Liver (tissue), 9 donors: Measurements from ENCODE around the gene ANKRD45. TPM values are rescaled to one million over a fixed set of nuclear protein-coding genes. Genes with fewer than 3 reads are reported as not detected.

ENCODE experiments used
- DNase-seq: peaks from one replicate; pipeline ENCODE4 v3.0.0-alpha.2; 2017; ENCODE audit warnings: low spot score
- H3K27ac ChIP-seq, 2 donors: one replicate each; pipeline ENCODE4 v1.7.0; 2013; ENCODE audit warnings: inconsistent platforms in 2 of 2, low read length in 2 of 2, control low read depth in 1 of 2, low read depth in 1 of 2, mild to moderate bottlenecking in 1 of 2
- H3K27me3 ChIP-seq, 4 donors: one replicate each; pipeline versions ENCODE4 v1.6.1 to v1.7.0; 2013; ENCODE audit warnings: low read length in 3 of 4, inconsistent platforms in 1 of 4, mild to moderate bottlenecking in 1 of 4, moderate library complexity in 1 of 4; ENCODE audit not compliant: control insufficient read depth in 4 of 4, insufficient read depth in 4 of 4
- H3K36me3 ChIP-seq, 4 donors: one replicate each; pipeline versions ENCODE4 v1.6.1 to v1.7.0; 2013; ENCODE audit warnings: low read length in 3 of 4, mild to moderate bottlenecking in 3 of 4, low read depth in 1 of 4, moderate library complexity in 1 of 4; ENCODE audit not compliant: control insufficient read depth in 4 of 4, insufficient read depth in 3 of 4
- H3K4me1 ChIP-seq, 4 donors: one replicate each; pipeline versions ENCODE4 v1.6.1 to v1.7.0; 2013; ENCODE audit warnings: low read length in 3 of 4, mild to moderate bottlenecking in 3 of 4, moderate library complexity in 1 of 4; ENCODE audit not compliant: control insufficient read depth in 4 of 4, insufficient read depth in 4 of 4
- H3K4me3 ChIP-seq, 3 donors: one replicate each; pipeline versions ENCODE4 v1.6.1 to v1.7.0; 2013; ENCODE audit warnings: low read length in 3 of 3, control low read depth in 1 of 3, low read depth in 1 of 3, mild to moderate bottlenecking in 1 of 3
- H3K9ac ChIP-seq, 2 donors: one replicate each; pipeline ENCODE4 v1.7.0; 2013; ENCODE audit warnings: low read length in 2 of 2, mild to moderate bottlenecking in 2 of 2, moderate library complexity in 2 of 2, control low read depth in 1 of 2, low read depth in 1 of 2
- H3K9me3 ChIP-seq, 4 donors: one replicate each; pipeline versions ENCODE4 v1.6.1 to v1.7.0; 2013; ENCODE audit warnings: low read length in 3 of 4; ENCODE audit not compliant: control insufficient read depth in 4 of 4
- ATF3 ChIP-seq: IDR thresholded peaks from 2 replicates; pipeline ENCODE4 v1.6.1; 2016; ENCODE audit warnings: antibody characterized with exemption
- CTCF ChIP-seq: fragments of 150-350 bp; IDR thresholded peaks from 2 replicates; pipeline ENCODE4 v1.5.1; 2017; ENCODE audit warnings: improper control_type of control experiment, low read depth, low read length; ENCODE audit not compliant: missing input control
- EGR1 ChIP-seq, 2 donors: IDR thresholded peaks; 2 replicates each; pipeline ENCODE4 v1.6.1; 2016 to 2018; ENCODE audit warnings: antibody characterized with exemption in 2 of 2, low read depth in 2 of 2
- FOXA1 ChIP-seq: IDR thresholded peaks from 2 replicates; pipeline ENCODE4 v1.6.1; 2016; ENCODE audit warnings: antibody characterized with exemption
- FOXA2 ChIP-seq: IDR thresholded peaks from 2 replicates; pipeline ENCODE4 v1.6.1; 2016; ENCODE audit warnings: antibody characterized with exemption
- GABPA ChIP-seq, 2 donors: IDR thresholded peaks in 1 of 2; conservative IDR thresholded peaks in 1 of 2; 2 replicates each; pipeline ENCODE4 v1.6.1; 2016; ENCODE audit warnings: antibody characterized with exemption in 2 of 2, mild to moderate bottlenecking in 1 of 2, moderate library complexity in 1 of 2
- HNF4A ChIP-seq, 2 donors: conservative IDR thresholded peaks; 2 replicates each; pipeline ENCODE4 v1.6.1; 2016; ENCODE audit warnings: antibody characterized with exemption in 2 of 2, mild to moderate bottlenecking in 2 of 2
- HNF4G ChIP-seq: IDR thresholded peaks from 2 replicates; pipeline ENCODE4 v1.6.1; 2016; ENCODE audit warnings: antibody characterized with exemption
- JUND ChIP-seq, 2 donors: IDR thresholded peaks; 2 replicates each; pipeline ENCODE4 v1.6.1; 2016; ENCODE audit warnings: antibody characterized with exemption in 2 of 2
- MAX ChIP-seq: IDR thresholded peaks from 2 replicates; pipeline ENCODE4 v1.6.1; 2016; ENCODE audit warnings: antibody characterized with exemption
- NR2F2 ChIP-seq: IDR thresholded peaks from 2 replicates; pipeline ENCODE4 v1.6.1; 2016; ENCODE audit warnings: antibody characterized with exemption
- RAD21 ChIP-seq, 2 donors: IDR thresholded peaks; 2 replicates each; pipeline ENCODE4 v1.6.1; 2016; ENCODE audit warnings: antibody characterized with exemption in 2 of 2, mild to moderate bottlenecking in 2 of 2
- REST ChIP-seq: IDR thresholded peaks from 2 replicates; pipeline ENCODE4 v1.6.1; 2016; ENCODE audit warnings: antibody characterized with exemption, mild to moderate bottlenecking
- RXRA ChIP-seq, 2 donors: IDR thresholded peaks; 2 replicates each; pipeline ENCODE4 v1.6.1; 2017 to 2018; ENCODE audit warnings: antibody characterized with exemption in 2 of 2, mild to moderate bottlenecking in 1 of 2
- SP1 ChIP-seq: IDR thresholded peaks from 2 replicates; pipeline ENCODE4 v1.6.1; 2018; ENCODE audit warnings: antibody characterized with exemption, mild to moderate bottlenecking
- TAF1 ChIP-seq: conservative IDR thresholded peaks from 2 replicates; pipeline ENCODE4 v1.6.1; 2016; ENCODE audit warnings: antibody characterized with exemption, mild to moderate bottlenecking
- YY1 ChIP-seq: IDR thresholded peaks from 2 replicates; pipeline ENCODE4 v1.6.1; 2016; ENCODE audit warnings: antibody characterized with exemption, mild to moderate bottlenecking
- ZBTB33 ChIP-seq: IDR thresholded peaks from 2 replicates; pipeline ENCODE4 v1.6.1; 2016; ENCODE audit warnings: antibody characterized with exemption
- WGBS: extraction: QIAGEN DNeasy Blood & Tissue Kit; methylation state at CpG from one replicate; pipeline ENCODE4 v1.1.7; 2013; 5-methylcytosine and 5-hydroxymethylcytosine counted together
- polyA plus RNA-seq, 2 donors: library from polyadenylated mRNA; stranded (reverse) in 1 of 2; unstranded in 1 of 2; fragments of 200-250 nt in 1 of 2; fragments of >200 nt in 1 of 2; fragmentation: Nextera tagmentation in 1 of 2; extraction: Ambion mirVana in 1 of 2; gene quantifications; one replicate each; pipeline versions ENCODE4 v1.2.1 to v1.2.3, GENCODE V29; 2013 to 2015
- total RNA-seq, 2 donors: library from RNA; depleted of rRNA; stranded (reverse); fragments of >200 nt; gene quantifications; one replicate each; pipeline ENCODE4 v1.2.3, GENCODE V29; 2014
- donor health status: healthy.
- donor health status: healthy.
- donor health status: healthy.
- donor health status: healthy.
- donor health status: healthy.

Gene ANKRD45
- total RNA-seq (not detected), polyA plus RNA-seq (not detected)

GRCh38 chr1:173669491-173669941 lies at the start of gene ANKRD45:
Gene ANKRD45 (minus strand): TSS chr1:173669851. CDS start chr1:173659418, 10,433 bp downstream.
- H3K4me3 ChIP-seq = peak within 1 kb of the TSS in 2 of 3 donors; percentile 35 to 41
- H3K27me3 ChIP-seq = no peaks in the 10 kb centered on the region
- peak; percentile 45 for DNase-seq
- TF ChIP-seq GABPA (IDR thresholded peaks at IDR 0.05 in 1 of 2, conservative IDR thresholded peaks at IDR 0.05 in 1 of 2) (no peak), ATF3 (no peak), ZBTB33 (no peak), NR2F2 (no peak), RAD21 (IDR thresholded peaks at IDR 0.05) (no peak), TAF1 (no peak), FOXA2 (no peak), RXRA (IDR thresholded peaks at IDR 0.05) (no peak), CTCF (no peak), JUND (IDR thresholded peaks at IDR 0.05) (no peak), HNF4G (no peak), REST (no peak), HNF4A (conservative IDR thresholded peaks at IDR 0.05) (no peak), EGR1 (IDR thresholded peaks at IDR 0.05; ENCODE audit: low read depth in 2 of 2) (no peak), MAX (no peak), SP1 (no peak), FOXA1 (no peak), YY1 (no peak)
- no peak within 1 kb of the TSS for H3K9ac ChIP-seq
- 9% methylated on average over 33 of the region's 33 CpGs for WGBS
- no peaks in the 10 kb centered on the region for H3K36me3 ChIP-seq
- peaks cover 0 to 5% (median 2%) of the 10 kb centered on the region in 4 donors for H3K4me1 ChIP-seq
- H3K9me3 ChIP-seq = no peaks in the 10 kb centered on the region
- H3K27ac ChIP-seq = no peak within 1 kb of the TSS
